Stimulated activated CD8-positive, alpha-beta memory T cell treated with anti-CD3 and anti-CD28 coated beads, Interleukin-7, amount 100 ng/mL, for 1 hour (primary cell): ENCODE results near the gene TRIM33.

Source experiments
- DNase-seq, 2 donors: peaks; one replicate each; pipeline ENCODE4 v3.0.0-alpha.2; 2020; ENCODE audit warnings: low read depth in 2 of 2

The TRIM33 gene

GRCh38 chr1:114511032-114511785 is at the start of gene TRIM33:
Gene TRIM33, minus strand, starts transcription at chr1:114511203. Its CDS starts 127 bp downstream, at chr1:114511076.
- DNase-seq = peak; percentile 81 to 82

- DNase-seq = no peak
Measured at GRCh38 chr1:114559356-114559755, 48.4 kb upstream of the TRIM33 start.

- no peak for DNase-seq
Measured at GRCh38 chr1:114558544-114558943, 47.5 kb upstream of the TRIM33 start.

- no peak for DNase-seq
Measured at GRCh38 chr1:114554577-114554976, 43.6 kb upstream of the TRIM33 start.

GRCh38 chr1:114552106-114552639 is 41.2 kb upstream of the TRIM33 start:
- DNase-seq = no peak

GRCh38 chr1:114551400-114551799 is 40.4 kb upstream of the TRIM33 start:
- no peak for DNase-seq

GRCh38 chr1:114550336-114550735 is 39.3 kb upstream of the TRIM33 start:
- DNase-seq = no peak

- no peak for DNase-seq
Measured at GRCh38 chr1:114549137-114549536, 38.1 kb upstream of the TRIM33 start.

GRCh38 chr1:114547076-114547475 is 36.1 kb upstream of the TRIM33 start:
- no peak for DNase-seq

- DNase-seq = no peak
Measured at GRCh38 chr1:114545796-114546195, 34.8 kb upstream of the TRIM33 start.

GRCh38 chr1:114545315-114545714 is 34.3 kb upstream of the TRIM33 start:
- DNase-seq = no peak

GRCh38 chr1:114540821-114541220 is 29.8 kb upstream of the TRIM33 start:
- no peak for DNase-seq

- no peak for DNase-seq
Measured at GRCh38 chr1:114540272-114540671, 29.3 kb upstream of the TRIM33 start.

GRCh38 chr1:114536043-114536442 is 25.0 kb upstream of the TRIM33 start:
- DNase-seq = no peak

GRCh38 chr1:114535401-114535800 is 24.4 kb upstream of the TRIM33 start:
- no peak for DNase-seq

- DNase-seq = no peak
Measured at GRCh38 chr1:114531094-114531493, 20.1 kb upstream of the TRIM33 start.

- no peak for DNase-seq
Measured at GRCh38 chr1:114530224-114530623, 19.2 kb upstream of the TRIM33 start.

- no peak for DNase-seq
Measured at GRCh38 chr1:114524944-114525343, 13.9 kb upstream of the TRIM33 start.

- DNase-seq = no peak
Measured at GRCh38 chr1:114522264-114522575, 11.2 kb upstream of the TRIM33 start.

GRCh38 chr1:114521396-114522263 is 10.6 kb upstream of the TRIM33 start:
- no peak for DNase-seq

GRCh38 chr1:114517348-114517747 is 6.3 kb upstream of the TRIM33 start:
- DNase-seq = no peak

- DNase-seq = no peak
Measured at GRCh38 chr1:114512595-114513280, 1.7 kb upstream of the TRIM33 start.
